Measurements from ENCODE around the gene ARHGEF16.

The ARHGEF16 gene

DNA sequence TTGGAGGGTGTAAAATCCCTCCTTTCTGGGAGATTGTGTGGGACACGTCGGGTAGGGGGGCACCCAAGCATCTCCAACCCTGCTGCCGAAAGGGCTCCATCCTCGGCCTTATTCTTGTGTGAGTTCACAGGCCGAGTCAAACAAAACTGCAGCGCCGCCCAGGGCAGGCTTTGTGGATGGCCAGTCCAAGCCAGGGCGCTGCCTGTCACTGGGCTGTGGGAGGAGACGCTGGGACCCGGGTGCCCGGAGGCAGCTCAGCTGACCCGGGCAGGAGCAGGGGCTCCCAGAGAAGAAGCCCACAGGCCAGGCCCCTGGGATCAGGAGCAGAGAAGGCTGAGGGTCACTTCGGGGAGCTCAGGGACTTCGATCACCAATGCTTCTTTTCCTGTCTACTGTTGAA, 31.8 kb upstream of the ARHGEF16 start:
- DNase-seq (ENCODE audit: low spot score) = no peak

GRCh38 chr1:3423245-3423829, 31.1 kb upstream of the ARHGEF16 start:
- DNase-seq (ENCODE audit: low spot score) = no peak

GRCh38 chr1:3423896-3424611, 30.4 kb upstream of the ARHGEF16 start:
- DNase-seq (ENCODE audit: low spot score) = no peak

DNA sequence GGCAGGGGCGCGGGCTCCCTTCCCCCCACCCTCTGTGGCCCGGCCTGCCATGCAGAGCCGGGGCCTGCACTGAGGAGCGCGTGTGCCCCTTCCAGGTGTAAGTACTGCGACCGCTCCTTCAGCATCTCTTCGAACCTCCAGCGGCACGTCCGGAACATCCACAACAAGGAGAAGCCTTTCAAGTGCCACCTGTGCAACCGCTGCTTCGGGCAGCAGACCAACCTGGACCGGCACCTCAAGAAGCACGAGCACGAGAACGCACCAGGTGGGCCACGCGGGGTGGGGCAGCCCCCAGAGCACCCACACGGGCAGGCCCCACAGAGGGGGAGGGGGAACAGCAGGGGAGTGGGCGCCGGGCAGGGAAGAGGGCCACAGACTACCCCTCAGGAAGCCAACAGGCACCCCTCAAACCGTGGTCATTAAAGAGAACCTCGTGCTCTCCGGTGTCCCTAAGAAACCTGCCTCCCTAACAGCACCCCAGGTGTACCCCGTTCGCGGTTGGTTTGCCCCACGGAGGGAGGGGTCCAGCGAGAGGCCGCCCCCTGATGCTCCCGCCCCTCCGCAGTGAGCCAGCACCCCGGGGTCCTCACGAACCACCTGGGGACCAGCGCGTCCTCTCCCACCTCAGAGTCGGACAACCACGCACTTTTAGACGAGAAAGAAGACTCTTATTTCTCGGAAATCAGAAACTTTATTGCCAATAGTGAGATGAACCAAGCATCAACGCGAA, 28.8 kb upstream of the ARHGEF16 start:
- DNase-seq (ENCODE audit: low spot score) = no peak

DNA sequence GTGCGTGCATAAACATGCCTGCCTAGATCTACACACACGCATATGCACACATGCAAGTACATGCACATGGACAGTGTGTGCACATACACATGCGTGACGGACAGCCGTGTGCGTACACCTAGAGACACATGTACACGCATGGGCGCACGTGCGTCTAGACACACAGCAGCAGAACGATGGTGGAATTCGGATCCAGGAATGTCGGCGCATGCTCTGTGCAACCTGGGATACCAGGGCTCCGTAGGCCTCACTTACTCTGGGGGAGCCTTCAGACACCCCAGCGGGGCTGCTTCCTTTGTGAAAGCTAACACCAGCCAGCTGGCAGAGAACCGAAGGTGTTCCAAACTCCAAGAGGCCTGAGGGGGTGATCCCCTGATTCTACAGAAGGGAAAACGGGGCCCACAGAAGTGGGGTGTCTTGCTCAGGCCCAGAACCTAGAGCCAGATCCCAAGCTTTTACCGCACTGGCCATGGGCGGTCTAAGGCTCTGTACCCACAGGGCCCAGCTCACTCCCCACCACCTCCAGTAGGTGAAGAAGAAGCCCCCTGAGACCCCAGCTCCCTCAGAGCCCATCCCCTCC, 27.4 kb upstream of the ARHGEF16 start:
- no peak for DNase-seq (ENCODE audit: low spot score)

DNA sequence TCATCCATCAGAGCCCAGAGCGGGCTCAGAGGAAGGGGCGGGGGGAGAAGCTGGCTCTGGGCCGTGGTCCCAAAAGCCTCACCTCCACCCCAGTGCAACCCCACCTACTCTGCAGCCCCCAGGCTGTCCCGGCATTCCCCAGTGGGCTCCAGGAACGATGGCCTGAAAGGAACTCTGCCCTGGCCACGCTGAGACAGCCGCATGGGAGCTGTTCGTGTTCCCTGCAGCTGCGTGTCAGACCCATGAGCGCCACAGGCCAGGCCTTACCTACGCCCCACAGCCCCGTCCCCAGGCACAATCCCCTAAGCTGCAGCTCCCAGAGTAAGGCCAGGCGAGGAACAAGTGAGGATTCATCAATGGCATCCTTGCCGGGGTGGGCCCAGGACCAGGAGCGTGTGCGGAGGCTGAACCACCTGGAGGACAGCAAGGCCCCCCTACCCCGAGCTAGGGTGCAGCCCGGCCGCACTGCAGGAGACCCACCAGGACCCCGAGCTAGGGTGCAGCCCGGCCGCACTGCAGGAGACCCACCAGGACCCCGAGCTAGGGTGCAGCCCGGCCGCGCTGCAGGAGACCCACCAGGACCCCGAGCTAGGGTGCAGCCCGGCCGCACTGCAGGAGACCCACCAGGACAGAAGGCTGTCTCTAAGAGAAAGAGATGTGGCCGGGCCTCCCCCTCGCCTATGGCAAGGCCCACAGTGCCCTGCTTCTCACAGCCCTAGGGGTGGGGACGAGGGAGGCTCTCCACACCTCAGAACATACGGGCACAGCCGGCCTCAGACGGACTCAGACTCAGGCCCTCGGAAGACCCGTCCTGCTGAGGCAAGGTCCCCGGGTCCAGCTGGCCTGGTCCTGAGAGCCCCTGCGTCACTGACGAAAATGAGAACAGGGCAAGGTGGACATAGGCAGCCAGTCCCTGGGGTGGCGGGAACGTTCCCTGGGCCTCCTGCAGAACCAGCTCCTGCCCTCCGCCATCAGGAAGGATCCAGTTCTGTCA, 26.5 kb upstream of the ARHGEF16 start:
- DNase-seq (ENCODE audit: low spot score) = no peak

GRCh38 chr1:3428899-3429298, 25.6 kb upstream of the ARHGEF16 start:
- DNase-seq (ENCODE audit: low spot score) = no peak

- DNase-seq (ENCODE audit: low spot score) = no peak
Measured at GRCh38 chr1:3429320-3429719, 25.1 kb upstream of the ARHGEF16 start.

DNA sequence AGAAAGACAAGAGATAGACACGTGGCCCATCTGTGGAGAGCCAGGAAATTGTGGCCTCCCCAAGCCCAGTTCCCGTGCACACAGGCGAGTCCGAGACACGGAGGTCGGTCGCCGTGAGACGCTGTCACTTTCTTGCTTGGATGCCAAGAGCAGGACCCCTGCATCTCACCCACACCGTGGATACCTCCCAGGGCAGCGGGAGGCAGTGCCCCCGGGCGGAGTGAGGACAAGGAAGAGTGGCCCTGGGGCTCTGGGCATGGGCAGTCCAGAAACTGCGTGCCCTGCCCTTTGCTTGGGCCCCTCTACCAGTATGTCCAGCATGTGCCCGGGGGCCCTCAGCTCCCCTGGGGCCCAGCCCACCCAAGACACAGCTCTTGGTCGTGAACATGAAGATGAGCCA, 24.7 kb upstream of the ARHGEF16 start:
- no peak for DNase-seq (ENCODE audit: low spot score)

DNA sequence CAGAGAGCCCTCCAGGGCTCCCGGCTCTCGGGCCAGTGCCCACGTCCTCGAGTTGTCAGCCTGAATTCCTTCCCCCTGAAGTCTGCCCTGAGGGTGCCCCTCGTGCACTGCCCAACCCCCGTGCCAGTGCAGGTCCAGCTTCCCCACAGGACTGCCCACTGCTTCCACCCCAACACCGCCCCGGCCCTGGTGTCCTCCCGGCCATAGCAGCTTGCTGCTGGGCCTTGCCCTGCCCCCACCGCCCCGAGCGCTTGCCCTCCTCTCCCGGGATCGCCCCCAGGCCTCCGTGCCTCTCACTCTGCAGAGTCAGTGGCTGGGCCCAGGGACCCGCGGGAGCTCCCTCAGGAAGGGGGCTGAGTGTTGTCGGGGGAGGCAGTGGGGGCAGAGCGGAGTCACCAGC, 24.1 kb upstream of the ARHGEF16 start:
- no peak for DNase-seq (ENCODE audit: low spot score)

DNA sequence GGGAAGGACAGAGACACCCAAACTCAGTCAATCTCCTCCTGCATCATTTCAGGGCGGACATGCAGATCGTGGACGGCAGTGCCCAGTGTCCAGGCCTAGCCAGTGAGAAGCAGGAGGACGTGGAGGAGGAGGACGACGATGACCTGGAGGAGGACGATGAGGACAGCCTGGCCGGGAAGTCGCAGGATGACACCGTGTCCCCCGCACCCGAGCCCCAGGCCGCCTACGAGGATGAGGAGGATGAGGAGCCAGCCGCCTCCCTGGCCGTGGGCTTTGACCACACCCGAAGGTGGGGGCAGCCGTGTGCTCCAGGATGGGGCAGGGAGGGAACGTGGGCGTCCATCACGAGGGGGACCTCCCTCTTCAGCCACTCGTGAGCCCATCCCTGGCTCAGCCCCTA, 23.6 kb upstream of the ARHGEF16 start:
- no peak for DNase-seq (ENCODE audit: low spot score)

DNA sequence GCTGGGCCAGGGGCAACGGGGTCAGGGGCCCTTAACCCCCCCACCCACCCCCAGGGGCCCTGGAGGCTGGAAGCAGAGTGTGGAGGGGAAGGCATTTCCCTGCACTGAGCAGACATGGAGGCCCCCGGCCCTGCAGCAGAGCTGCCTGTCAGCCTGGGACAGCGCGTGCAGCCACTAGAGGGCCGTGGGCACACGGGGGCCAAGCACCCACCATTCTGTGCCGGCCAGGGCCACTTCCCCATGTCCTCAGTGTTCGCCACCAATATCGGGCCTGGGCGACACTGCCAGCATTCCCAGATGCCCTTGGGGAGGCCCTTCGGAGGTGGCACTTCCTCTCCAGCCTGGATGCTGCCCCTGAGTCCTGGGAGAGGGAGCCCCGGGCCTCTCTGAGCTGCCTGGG, 23.2 kb upstream of the ARHGEF16 start:
- DNase-seq (ENCODE audit: low spot score) = no peak

DNA sequence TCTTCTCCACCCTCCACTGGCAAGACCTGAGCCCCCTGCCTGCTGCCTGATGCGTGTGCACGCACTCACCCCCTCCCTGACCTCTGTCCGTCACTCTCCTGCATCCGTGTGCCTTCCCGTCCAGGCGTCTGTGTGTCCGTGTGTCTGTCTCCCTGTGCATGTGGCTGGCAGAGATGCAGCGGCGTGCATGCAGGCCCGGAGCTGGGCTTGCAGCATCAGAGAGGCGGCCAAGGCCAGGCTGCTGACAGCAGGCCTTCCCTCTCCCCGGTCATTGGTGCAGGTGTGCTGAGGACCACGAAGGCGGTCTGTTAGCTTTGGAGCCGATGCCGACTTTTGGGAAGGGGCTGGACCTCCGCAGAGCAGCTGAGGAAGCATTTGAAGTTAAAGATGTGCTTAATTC, 22.8 kb upstream of the ARHGEF16 start:
- no peak for DNase-seq (ENCODE audit: low spot score)

DNA sequence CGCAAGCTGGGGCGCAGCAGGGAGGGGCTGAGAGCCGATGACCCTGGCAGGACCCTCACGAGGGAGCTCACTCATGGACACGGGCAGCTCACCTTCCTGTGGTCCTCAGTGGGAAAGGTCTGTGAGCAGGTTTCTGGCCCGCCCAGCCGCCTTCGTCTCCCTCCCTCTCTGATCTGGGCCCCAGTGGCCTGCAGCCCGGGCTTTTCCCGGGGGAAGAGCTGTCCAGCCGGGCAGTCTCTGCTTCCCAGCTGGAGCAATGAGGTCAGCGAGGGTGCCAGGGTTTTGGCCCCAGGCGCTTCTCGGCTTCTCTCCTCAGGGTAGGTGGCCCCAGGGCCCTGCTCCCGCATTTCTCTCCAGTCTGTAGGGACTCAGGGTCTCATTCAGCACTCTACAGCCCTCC, 22.2 kb upstream of the ARHGEF16 start:
- no peak for DNase-seq (ENCODE audit: low spot score)

- no peak for DNase-seq (ENCODE audit: low spot score)
Measured at GRCh38 chr1:3433076-3433475, 21.4 kb upstream of the ARHGEF16 start.

DNA sequence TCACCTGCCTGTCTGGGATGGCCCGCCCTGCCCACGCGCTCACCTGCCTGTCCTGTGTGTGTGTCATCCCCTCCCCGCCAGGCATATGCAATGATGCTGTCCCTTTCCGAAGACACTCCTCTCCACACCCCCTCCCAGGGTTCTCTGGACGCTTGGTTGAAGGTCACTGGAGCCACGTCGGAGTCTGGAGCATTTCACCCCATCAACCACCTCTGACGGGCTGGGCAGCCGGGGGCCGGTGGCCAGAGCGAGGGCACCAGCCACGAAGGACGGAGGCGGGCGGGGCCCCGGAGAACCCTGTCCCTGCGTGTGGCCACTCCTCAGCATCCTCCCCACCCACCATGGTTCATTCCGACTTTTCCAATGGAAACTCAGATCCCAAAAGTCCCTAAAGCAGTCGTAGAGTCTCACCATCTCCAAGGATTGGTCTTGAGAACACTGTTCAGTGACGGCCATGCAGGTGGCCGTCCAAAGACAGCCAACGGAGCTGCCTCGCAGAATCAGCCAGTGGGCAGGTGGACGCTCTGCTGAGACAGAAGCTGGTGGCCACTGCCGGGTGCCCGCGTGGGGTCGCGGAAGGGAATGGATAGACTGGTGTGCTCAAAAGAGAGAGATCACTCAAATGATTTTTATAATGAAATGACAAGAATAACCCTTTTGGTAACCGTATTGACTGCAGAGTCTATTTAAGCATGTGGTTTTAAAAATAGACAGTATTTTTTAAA, 20.7 kb upstream of the ARHGEF16 start:
- no peak for DNase-seq (ENCODE audit: low spot score)

- DNase-seq (ENCODE audit: low spot score) = no peak
Measured at GRCh38 chr1:3434406-3435110, 19.9 kb upstream of the ARHGEF16 start.

GRCh38 chr1:3435666-3436065, 18.8 kb upstream of the ARHGEF16 start:
- no peak for DNase-seq (ENCODE audit: low spot score)

DNA sequence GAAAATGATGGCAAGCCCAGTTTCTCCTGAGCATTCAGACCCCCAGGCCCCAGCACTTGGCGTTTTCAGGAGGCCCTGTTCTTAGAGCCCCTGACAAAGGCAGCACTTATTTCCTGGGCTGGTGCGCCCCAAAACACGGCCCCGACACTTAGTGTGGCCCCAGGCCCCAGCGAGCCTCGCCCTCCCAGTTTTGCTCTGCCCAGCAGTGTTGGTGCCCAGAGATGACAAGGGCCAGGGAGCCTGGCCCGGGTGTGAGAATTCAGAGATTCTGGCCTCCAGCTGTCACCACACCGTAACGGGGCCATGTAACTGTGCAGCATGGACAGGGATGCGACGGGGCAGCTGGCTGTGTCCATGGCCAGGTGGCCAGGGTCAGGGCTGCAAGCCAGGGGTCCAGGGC, 18.0 kb upstream of the ARHGEF16 start:
- DNase-seq (ENCODE audit: low spot score) = no peak

- DNase-seq (ENCODE audit: low spot score) = no peak
Measured at GRCh38 chr1:3436901-3437300, 17.6 kb upstream of the ARHGEF16 start.
